Endometrial microvascular endothelial cells (primary cell): ENCODE results near the gene MUC2. TPM values are rescaled to one million over a fixed set of nuclear protein-coding genes. Genes with fewer than 3 reads are reported as not detected.

ENCODE experiments used
- in situ Hi-C: cut with HindIII; loops from 2 replicates; pipeline ENCODE4 v1.10.0; 2017; ENCODE audit warnings: low sequenced_read_pairs, low pct_unique_long_range_greater_than_20kb; ENCODE audit errors: inconsistent ontology term
- total RNA-seq: library from RNA; depleted of rRNA; stranded (reverse); fragments of >200 nt; gene quantifications from one replicate; pipeline ENCODE4 v1.2.3, GENCODE V29; 2015; ENCODE audit errors: inconsistent ontology term

MUC2 gene
- total RNA-seq, 1 donor from 2014 or later = not detected

- in situ Hi-C loops = no loop called here
Observed at GRCh38 chr11:1049071-1049405, 25.6 kb upstream of the MUC2 start.

- in situ Hi-C loops = no loop called here
Observed at GRCh38 chr11:1049431-1049891, 25.2 kb upstream of the MUC2 start.

DNA sequence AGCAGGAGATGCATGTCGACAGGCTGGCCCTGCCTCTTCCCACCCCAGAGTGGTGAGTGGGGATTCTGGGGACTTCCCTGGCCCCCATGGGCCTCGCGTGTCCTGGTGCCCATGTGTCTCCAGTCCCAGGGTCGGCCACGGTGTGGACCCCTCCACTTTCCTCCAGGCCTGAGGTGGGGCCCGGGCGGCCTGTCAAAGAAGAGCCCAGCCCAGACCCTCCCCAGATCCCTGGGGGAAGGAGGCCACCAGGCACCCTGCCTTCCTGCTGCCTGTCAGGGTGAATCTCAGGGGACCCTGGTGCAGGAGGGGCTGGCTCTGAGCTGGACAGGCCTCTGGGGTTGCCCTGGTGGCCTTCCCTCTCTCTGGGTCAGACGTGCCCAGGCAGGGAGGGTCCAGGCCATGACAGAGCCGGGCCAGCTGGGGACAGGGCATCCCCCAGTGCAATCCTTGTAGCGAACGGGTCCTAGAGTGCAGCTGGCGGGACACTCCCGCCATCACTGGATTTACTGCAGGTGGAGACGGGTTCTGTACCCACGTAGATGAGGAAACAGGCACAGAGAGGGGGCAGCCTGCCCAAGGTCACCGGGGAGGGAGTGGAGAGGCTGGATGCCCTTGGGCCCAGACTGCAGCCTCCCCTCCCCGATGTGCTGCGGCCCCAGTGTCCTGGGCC lies 24.6 kb upstream of the MUC2 start:
- in situ Hi-C loops = loop anchor here (25.0 kb wide), 1 partner anchor 138 kb away; the partner anchor contains the start of gene CHID1

DNA sequence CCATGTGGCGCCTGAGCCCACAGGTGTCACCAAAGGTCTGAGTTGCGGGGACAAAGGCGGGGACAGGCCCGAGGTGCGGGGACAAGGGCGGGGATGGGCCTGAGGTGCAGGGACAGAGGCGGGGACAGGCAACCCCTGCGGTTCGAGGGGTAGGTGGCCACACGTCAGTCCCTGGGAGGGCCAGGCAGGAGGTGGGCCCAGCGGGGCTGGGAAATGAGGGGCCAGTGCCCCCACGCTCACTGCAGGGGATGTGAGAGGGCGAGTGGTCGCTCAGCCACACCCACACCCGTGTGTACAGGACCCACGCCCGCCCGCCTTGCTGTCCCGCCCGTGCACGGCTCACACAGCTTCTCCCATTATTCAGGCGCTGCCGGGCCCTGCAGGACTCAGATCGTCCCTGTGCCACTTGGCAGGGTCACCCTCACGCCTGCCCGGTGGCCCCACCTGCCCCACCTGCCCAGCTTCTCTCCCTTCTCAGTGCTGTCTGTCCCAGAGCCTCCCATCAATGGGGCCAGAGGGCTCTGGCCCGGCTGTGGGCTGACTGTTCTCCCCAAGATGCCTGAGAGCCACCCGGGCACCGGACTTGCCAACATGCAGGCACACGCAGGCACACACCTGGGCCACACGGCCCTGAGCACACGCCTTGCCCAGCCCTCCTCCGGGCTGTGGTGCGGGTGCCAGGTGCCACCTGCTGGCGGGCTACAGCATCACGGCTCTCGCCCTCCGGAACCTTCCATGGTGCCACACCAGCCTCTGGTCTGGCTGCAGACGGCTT lies 23.9 kb upstream of the MUC2 start:
- in situ Hi-C loops = loop anchor here (25.0 kb wide), 1 partner anchor 138 kb away; the partner anchor contains the start of gene CHID1

DNA sequence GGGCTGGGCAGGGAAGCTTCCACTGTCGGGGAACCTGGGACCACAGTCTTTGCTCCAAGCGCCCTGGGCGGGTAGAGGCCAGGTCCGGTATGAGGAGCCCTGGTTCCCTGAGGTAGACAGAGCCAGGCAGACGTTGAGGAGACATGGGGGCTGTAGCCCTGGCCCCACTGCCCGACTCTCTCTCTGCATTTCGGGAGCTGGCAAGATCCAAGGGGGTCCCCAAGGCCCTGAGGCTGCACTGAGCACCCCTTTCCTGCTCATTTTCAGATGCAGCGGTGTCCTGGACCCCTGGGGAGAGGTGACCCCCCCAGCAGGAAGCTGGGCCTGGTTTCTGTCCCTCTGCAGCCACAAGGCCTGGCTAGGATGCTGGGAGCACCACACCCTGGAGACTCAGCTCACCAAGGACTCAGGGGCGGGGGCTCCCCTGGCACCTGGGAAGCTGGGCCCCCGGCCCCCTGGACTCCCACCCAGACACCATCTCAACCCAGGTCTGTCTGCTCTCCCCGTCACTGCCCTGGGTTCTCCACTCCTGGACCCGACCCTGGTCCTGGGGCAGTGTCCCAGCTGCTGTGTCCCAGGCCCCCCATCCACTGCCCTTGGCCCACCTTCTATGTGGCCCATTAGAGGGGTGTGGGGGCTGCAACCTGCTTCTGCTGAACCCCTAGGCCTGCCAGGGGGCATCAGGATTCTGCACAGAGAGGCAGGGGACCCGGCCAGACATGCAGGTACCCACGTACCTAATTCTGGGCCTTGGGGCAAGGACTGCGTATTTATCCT lies 23.1 kb upstream of the MUC2 start:
- in situ Hi-C loops = loop anchor here (25.0 kb wide), 1 partner anchor 139 kb away; the partner anchor contains the start of gene CHID1

DNA sequence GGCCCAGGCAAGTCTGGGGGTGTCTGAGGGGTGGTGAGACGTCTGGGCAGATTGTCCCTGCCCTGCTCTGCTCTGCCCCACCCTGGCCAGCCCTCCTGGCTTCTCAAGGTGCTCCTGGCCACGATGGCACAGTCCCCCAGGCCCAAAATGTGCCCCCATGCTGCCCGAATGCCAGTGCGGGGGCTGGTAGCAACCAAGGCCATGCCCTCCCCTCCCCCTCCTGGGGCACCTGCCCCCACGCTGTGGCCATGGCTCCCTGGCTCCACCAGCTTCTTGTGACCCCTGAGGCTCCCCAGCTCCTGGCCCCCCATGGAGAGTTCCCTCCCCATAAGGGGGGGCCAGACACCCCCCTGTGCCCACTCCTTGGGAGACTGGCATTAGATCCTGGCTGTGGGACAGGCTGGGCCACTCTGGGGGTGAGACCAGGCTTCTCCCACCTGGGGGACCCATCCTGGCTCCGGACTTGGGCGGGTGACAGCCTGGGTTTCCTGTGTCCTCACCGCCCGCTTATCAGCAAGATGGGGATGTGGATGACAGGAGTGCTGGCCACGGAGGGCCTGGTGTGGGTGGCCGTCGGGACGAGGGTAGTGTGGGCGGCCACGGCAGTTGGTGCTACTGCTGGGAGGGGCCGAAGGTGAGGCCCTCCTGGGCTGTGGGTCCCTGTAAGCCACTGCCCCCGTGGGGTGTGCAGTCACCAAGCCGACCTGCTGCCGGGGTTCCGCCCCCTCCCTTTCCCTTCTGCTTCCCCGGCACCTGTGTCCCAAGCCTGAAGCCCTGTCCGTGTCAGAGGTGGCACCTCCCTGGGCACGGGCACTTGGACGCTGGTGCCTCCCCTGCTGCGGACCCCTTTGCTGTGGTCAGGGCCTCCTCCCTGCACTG lies 22.3 kb upstream of the MUC2 start:
- in situ Hi-C loops = loop anchor here (25.0 kb wide), 1 partner anchor 140 kb away; the partner anchor contains the start of gene CHID1

DNA sequence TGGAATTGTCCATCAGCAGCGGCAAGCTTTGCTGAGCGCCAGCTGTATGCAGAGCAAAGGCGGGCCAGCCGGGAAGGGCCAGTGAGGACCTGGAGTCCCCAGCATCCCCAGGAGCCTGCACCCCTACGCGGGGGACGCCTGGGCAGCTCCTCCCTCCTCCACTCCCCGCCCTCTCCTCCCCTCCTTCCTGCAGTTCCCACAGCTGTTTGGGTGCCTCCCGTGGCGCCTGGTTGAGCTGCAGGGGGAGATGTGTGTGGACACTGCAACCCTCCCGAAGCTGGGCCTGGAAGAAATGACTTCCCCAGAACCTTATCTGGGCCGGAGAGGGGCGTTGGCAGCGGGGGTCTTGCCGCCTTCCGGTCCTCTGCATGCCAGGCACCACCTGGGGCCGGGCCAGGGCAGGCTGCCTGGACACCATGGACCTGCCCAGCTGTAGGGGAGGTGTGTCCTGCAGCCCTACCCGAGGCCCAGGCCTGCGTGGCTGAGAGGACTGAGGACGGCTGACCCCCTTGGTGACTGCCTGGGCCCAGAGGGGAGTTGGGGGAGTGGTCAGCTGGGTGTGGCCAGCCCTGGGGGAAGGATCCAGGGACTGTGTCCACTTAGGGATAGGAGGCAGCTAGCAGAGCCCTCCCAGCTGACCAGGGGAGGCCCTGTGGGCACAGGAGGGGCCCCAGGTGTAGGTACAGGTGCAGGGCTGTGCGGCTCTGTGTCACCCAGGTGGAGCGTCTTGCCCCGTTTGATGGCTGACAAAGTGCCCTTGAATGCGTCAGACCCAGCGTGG lies 21.4 kb upstream of the MUC2 start:
- in situ Hi-C loops = loop anchor here (25.0 kb wide), 1 partner anchor 141 kb away; the partner anchor contains the start of gene CHID1

DNA sequence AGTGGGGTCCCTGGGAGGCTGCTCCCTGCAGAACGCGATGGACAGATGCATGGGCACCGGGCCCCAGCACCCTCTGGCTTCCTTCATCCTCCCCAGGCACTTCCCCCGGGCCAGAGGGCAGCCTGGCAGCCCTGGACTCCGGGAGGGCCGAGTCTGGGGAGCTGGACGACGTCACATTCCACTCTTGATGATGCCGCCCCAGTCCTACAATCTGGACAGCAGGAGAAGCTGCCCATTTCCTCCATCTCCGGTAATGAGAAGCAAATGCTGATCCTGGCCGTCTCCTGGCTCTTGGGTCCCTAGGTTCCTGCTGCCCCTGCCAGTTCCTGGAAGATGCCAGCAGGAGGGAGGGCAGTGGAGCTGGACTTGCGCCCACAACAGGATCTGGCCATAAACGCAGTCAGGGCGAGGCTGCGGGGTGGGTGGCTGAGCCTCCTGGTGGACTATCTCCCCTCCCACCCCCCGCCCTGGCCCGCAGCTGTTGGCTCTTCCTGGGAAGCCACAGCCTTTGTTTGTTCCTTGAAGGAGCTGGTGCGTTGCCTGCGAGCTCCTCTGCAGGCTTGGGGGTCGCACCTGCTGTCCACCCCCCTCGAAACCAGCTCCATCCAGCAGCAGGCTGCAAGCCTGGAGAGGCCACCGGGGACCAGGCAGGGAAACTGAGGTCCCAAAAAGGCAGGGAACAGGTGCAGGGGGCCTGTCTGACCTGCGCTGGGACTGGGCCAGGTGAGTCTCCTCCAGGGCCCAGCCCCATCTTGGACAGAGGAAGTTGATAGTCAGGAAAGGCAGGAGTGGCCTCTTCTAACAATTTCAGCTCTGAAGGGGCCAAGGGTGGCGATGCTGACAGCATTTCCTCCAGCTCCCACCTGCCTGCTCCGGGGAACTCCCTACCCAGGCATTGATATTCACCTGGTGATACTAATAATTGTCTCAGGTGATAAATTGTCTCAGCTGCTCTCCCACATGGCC lies 20.2 kb upstream of the MUC2 start:
- in situ Hi-C loops = loop anchor here (25.0 kb wide), 1 partner anchor 142 kb away; the partner anchor contains the start of gene CHID1

GRCh38 chr11:1055109-1055703 lies 19.5 kb upstream of the MUC2 start:
- in situ Hi-C loops = loop anchor here (25.0 kb wide), 1 partner anchor 143 kb away; the partner anchor contains the start of gene CHID1

DNA sequence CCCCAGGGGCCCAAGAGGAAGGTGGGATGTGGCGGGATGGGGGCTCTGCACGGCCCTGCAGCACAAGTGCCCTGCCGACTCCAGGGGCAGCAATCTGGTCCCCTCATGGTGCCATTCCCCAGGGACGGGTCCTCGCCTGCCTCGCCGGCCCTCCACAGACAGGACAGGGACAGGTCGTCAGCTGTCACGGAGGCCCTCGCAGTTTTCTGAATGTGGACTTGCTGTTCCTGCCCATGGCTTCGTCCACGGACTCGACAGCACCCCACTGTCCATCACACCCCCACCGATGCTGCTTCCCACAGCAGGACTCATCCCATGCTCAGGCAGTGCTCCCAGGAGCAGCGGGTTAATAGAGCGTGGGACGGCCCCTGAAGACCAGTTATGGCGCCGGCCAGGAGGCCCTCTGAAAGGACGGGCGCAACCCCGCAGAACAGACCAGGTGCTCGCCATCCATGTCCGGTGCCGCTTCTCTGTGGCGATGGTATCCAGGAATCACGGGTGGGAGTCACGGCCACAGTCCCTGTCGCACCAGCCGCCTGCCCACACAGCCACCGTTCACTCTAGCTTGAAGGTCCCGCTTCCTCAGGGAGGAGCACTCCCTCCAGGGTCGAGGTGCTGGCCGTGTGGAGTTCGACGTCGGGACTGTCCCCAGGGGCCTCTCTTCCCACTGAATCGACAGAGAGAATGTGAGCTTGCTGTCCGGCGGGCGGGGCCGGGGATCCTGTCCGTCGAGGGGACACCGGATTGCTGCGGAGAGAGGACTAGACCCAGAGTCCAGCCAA lies 18.5 kb upstream of the MUC2 start:
- in situ Hi-C loops = loop anchor here (25.0 kb wide), 1 partner anchor 144 kb away; the partner anchor contains the start of gene CHID1

GRCh38 chr11:1057806-1058205 lies 16.9 kb upstream of the MUC2 start:
- in situ Hi-C loops = loop anchor here (25.0 kb wide), 1 partner anchor 146 kb away; the partner anchor contains the start of gene CHID1

GRCh38 chr11:1059759-1060158 lies 14.9 kb upstream of the MUC2 start:
- in situ Hi-C loops = loop anchor here (25.0 kb wide), 1 partner anchor 147 kb away; the partner anchor contains the start of gene CHID1

- in situ Hi-C loops = loop anchor here (25.0 kb wide), 1 partner anchor 148 kb away; the partner anchor contains the start of gene CHID1
Observed at GRCh38 chr11:1060410-1060809, 14.3 kb upstream of the MUC2 start.

GRCh38 chr11:1060852-1061616 lies 13.6 kb upstream of the MUC2 start:
- in situ Hi-C loops = loop anchor here (25.0 kb wide), 1 partner anchor 149 kb away; the partner anchor contains the start of gene CHID1
